ENCODE results near the gene SPINK6. TPM values are rescaled to one million over a fixed set of nuclear protein-coding genes. Genes with fewer than 3 reads are reported as not detected.

SPINK6 gene
- polyA plus RNA-seq (ENCODE audit: insufficient read length in 4 of 4), result not detected

GRCh38 chr5:148202531-148203203 is at the start of gene SPINK6:
TSS of gene SPINK6 (plus strand) at chr5:148203042. CDS start at chr5:148203097, 55 bp downstream.
- DNase-seq (ENCODE audit: low read depth in 4 of 4, low spot score in 3 of 4), result no peak

GRCh38 chr5:148156609-148157008 is 46.2 kb upstream of the SPINK6 start:
- no peak for DNase-seq (ENCODE audit: low read depth in 4 of 4, low spot score in 3 of 4)

DNA sequence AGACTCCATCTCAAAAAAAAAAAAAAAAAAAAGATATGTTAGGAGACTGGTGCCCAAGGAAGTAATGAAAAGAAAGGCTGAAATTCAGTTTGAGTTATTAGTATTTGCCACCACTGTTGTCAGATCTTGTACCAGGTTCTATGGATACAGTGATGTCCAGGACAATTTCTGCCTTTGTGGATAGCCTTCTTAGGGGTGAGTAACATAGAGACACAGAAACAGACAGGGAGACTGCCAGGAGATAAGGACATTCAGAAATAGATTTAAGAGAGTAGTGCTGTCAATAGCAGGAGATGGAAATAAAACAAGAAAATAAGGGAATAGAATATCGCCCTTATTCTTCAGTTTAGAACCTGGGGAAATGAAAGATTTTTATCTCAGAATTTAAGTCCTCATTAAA is 40.8 kb upstream of the SPINK6 start:
- no peak for DNase-seq (ENCODE audit: low read depth in 4 of 4, low spot score in 3 of 4)

DNA sequence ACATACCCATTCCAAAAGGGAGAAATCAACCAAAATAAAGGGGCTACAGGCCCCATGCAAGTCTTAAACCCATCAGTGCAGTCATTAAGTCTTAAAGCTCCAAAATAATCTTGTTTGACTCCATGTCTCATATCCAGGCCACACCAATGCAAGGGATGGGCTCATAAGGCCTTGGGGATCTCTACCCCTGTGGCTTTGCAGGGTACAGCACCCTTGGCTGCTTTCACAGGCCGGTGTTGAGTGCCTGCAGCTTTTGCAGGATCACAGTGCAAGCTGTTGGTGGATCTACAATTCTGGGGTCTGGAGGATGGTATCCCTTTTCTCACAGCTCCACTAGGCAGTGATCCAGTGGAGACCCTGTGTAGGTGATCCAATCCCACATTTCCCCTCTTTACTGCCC is 39.5 kb upstream of the SPINK6 start:
- no peak for DNase-seq (ENCODE audit: low read depth in 4 of 4, low spot score in 3 of 4)

GRCh38 chr5:148166550-148167283 is 36.1 kb upstream of the SPINK6 start:
- DNase-seq (ENCODE audit: low read depth in 4 of 4, low spot score in 3 of 4), result no peak

DNA sequence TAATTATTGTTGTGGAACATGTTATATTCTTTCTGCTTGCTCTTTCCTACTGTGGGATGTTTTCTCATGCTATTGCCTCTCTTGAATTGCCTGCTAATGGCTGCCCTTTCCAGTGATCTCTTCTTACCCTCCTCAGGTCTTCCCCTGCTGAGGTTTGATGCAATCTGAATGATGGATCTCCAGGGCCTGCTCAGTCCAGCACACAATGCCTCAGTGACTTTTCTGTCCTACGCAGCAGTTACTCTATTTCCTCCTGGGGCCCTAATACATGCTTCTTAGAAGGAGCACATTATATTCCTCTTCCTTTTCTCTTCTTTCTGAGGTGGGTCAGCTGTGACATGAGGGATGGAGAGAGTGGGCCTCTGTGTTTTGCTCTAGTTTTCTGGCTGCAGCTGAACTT is 34.6 kb upstream of the SPINK6 start, which contains the start of gene SPINK14:
Gene SPINK14, plus strand, starts transcription at position 301 of the 400 bp plus-strand sequence. CDS start 1,187 bp downstream, outside the sequence.
- no peak for DNase-seq (ENCODE audit: low read depth in 4 of 4, low spot score in 3 of 4)

DNA sequence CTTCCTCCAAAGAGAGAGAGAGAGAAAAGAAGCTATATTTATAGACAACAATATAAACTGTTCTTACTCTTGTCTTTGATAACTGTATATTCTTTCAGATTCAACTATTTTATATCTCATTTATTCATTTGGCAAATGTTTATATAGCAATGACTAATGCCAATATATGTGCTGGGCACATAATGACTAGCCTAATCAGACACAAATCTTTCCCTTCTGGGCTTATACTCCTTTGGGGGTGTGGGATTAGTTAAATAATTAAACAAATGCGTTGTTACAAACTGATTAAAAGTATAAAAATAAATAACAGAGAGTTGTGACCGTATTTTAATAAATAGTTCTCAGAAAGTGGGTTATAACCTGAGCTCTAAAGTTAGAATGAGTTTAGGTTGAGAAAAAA is 30.5 kb upstream of the SPINK6 start:
- DNase-seq (ENCODE audit: low read depth in 4 of 4, low spot score in 3 of 4), result no peak

- DNase-seq (ENCODE audit: low read depth in 4 of 4, low spot score in 3 of 4), result no peak
Observed at GRCh38 chr5:148176480-148176879, 26.4 kb upstream of the SPINK6 start.

DNA sequence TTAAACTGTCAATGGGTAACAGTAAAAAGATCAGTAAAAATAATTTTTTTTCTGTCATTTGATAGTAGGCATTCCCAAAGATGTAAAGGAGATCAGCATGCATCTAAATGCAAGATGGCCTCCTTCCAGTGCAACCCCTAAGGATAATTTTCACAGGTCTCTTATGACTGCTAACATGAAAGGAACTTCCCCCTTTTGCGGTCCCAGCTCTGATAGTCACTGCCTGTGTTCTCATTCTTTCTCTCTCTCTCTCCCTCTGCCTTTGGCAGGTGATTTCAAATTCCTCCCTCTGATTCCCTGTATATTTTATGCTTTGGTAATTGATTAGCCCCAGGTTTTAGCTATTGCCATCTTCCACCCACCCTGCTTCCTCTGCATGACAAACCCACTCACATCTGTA is 25.6 kb upstream of the SPINK6 start:
- DNase-seq (ENCODE audit: low read depth in 4 of 4, low spot score in 3 of 4), result no peak

- DNase-seq (ENCODE audit: low read depth in 4 of 4, low spot score in 3 of 4), result peak in 2 of 4 donors; percentile 0 to 14
Observed at GRCh38 chr5:148179234-148179824, 23.5 kb upstream of the SPINK6 start.

DNA sequence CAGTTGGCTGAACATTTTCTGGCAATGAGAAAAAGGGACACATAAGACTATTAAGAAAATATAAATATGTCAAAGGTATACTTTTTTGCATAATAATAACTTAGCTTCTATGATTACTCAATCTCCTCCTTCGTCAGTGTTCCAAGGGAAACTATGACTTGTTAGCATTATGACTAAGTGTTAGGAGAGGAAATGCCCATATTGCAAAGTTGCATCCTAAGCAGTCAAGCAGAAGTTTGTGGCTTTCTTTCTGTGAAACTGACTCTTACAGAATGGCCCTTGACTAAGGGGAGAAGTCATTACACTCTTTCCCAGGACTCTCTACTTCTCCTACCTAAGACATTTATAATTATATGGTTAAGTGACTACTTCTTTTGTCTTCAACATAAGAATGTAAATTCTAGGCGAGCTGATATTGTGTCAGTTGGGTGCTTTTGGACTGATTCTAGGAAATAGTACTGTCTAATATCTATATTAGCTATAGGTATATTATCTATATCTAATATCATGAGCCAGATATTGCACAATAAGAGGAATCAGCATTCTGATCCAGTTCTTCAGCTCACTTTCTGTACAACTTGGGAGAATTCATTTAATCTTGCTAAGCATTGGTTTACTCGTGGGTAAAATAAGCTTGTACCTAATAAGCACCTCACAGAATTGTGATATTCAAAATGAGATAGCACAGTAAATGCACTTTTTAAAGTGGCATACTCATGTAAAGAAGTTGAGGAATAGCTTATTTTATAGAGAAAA is 16.4 kb upstream of the SPINK6 start:
- DNase-seq (ENCODE audit: low read depth in 4 of 4, low spot score in 3 of 4), result no peak

DNA sequence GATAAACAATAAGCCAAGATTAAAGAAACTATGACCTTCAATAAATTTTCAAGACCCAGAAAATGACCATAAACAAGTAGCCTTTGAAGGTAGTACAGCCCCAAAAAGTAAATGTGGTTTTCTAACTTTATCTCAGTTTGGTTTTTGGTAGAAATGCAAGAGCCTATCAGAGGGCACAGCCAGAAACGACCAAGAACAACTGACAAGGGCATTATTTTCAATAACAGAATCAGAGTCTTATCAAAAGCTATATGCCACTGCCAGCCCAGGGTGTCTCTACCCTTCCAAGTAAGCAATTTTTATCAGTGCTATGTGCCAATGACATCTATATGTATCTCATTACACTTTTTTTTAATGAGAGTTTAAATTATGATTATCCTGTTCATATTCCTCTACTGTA is 11.8 kb upstream of the SPINK6 start:
- DNase-seq (ENCODE audit: low read depth in 4 of 4, low spot score in 3 of 4), result no peak

GRCh38 chr5:148193202-148193601 is 9.6 kb upstream of the SPINK6 start:
- no peak for DNase-seq (ENCODE audit: low read depth in 4 of 4, low spot score in 3 of 4)

GRCh38 chr5:148201151-148201550 is 1.7 kb upstream of the SPINK6 start:
- no peak for DNase-seq (ENCODE audit: low read depth in 4 of 4, low spot score in 3 of 4)

DNA sequence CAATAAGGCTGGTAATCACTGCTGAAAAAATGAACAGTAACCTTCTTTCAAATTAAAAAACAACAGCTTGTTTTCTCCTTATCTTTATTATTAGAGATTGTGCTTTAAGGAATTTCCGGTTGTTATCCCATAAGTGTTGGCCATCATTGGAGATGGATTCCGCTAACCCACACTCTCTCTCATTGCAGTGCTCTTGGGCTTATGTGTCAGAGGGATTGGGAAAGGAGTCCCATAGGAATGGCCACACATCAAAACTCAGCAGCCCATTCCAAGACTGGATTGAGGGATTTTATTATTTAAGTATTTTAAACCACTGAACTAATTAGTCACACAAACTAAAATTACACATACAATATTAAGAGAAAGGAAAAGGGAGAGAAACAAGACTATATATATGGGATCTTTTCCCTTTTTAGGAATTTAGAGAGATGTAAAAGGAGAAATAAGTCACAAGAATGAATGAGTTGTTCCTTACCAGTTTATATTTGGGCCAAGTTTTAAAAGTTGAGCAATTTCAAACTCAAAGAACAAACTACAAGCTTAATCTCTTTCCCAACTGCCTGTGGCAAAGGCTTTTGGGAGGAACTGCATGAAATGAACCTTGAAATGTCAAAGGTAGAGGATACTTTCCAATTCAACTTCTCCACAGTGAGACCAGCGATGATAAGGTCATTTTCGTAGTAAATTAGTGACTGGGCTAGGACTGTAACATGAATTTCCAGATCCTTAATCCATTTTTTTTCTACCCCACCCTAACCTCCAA is 2.4 kb downstream of the SPINK6 start:
- DNase-seq (ENCODE audit: low read depth in 4 of 4, low spot score in 3 of 4), result no peak

DNA sequence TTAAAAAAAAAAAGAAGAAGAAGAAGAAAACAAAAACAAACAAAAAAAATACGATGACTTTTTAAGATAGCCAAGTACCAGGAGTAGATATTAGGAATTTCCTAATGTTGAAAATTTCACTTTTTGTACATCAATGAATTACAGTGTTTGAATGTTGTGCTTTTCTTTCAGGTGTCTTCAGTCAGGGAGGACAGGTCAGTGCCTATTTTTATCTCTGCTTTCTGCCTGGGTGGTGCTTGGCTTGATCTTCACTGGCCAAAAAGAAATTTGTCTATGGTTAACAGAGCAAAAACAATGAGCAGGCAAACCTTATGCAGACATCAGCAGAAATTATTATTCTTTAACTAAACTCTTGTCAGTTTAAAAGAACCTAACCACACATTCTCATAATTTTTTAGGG is 3.0 kb downstream of the SPINK6 start:
- no peak for DNase-seq (ENCODE audit: low read depth in 4 of 4, low spot score in 3 of 4)

- no peak for DNase-seq (ENCODE audit: low read depth in 4 of 4, low spot score in 3 of 4)
Observed at GRCh38 chr5:148206620-148207019, 3.8 kb downstream of the SPINK6 start.

DNA sequence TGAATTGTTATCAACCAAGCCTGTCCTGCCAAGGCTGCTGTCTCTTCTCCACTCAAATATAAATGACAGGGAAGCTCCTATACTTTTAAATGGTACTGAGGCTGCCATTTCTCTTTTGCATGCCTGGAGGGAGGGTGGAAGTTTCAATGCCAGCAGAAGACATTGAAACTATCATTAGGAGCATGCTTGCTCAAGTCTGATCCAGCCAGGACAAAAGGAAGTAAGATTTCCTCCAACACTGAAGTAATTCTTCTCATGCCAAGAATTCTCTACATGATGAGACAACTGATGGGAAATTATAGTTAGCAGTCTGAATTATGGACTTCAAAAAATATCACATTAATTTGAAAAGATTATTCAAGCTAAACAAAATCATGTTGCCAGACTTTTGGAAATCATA is 5.4 kb downstream of the SPINK6 start:
- no peak for DNase-seq (ENCODE audit: low read depth in 4 of 4, low spot score in 3 of 4)

DNA sequence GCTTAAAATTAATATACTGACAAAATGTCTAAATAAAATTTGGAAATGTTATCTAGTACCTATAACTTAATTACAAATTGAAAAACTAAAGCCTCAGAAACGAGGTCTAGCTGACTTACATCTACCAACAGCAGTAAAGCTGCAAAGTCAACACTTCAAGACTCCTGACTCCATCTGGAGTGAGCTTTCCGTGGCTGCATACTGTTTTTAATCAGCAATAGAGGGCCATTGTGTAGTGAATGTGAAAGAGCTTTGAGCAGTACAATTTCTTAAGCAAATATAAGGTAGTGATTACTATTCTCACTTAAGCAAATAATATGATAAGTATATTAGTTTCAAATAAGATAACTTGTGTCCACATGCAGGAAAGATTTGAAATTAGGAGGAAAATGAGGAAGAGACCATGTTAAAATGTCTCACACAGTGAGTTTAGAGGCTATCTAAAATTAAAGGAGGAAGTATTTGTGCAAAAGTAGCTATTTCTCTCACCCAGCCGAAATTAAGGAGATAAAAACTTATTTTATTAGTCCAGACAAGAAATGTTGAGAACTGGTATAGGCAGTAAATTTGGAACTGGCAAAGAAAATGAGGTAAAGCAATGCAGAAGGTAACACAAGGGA is 6.4 kb downstream of the SPINK6 start:
- no peak for DNase-seq (ENCODE audit: low read depth in 4 of 4, low spot score in 3 of 4)

DNA sequence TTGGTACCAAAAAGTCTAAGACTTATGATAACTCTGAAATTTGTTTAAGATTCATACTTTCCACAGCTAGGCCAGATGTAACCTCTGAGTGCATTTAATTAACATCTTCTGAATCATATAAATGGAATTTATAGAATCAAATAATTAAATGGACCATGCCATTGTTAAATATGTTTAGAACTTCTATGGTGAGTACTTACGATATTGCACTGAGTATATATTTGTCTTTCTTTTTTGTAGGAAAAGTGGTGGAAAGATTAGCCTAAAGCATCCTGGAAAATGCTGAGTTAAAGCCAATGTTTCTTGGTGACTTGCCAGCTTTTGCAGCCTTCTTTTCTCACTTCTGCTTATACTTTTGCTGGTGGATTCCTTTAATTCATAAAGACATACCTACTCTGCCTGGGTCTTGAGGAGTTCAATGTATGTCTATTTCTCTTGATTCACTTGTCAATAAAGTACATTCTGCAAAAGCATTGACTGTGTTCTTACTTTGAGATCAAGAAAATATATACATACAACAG is 11.9 kb downstream of the SPINK6 start:
- no peak for DNase-seq (ENCODE audit: low read depth in 4 of 4, low spot score in 3 of 4)
